Activated CD4-positive, alpha-beta T cell treated with anti-CD3 and anti-CD28 coated beads for 1 hour (primary cell): ENCODE results near the gene DBF4.
"Not testable (repeated sequence)": the region's sequence is repeated elsewhere in the genome, so short reads cannot be mapped to it uniquely, and the experiment has no call there.

Source experiments
- DNase-seq: peaks from one replicate; pipeline ENCODE4 v3.0.0-alpha.2; 2020

Gene DBF4

GRCh38 chr7:87885018-87885417, 8.7 kb downstream of the DBF4 start:
- DNase-seq = no peak

GRCh38 chr7:87886875-87887274, 10.6 kb downstream of the DBF4 start:
- no peak for DNase-seq

- DNase-seq = no peak
Observed at GRCh38 chr7:87895363-87895762, 19.1 kb downstream of the DBF4 start.

GRCh38 chr7:87899255-87899654, 23.0 kb downstream of the DBF4 start:
- DNase-seq = no peak

GRCh38 chr7:87907136-87907906, 31.0 kb downstream of the DBF4 start:
- not testable (repeated sequence) for DNase-seq

- DNase-seq = not testable (repeated sequence)
Observed at GRCh38 chr7:87908814-87909213, 32.5 kb downstream of the DBF4 start.

- no peak for DNase-seq
Observed at GRCh38 chr7:87912121-87912520, 35.8 kb downstream of the DBF4 start.

- no peak for DNase-seq
Observed at GRCh38 chr7:87918740-87919139, 42.4 kb downstream of the DBF4 start.

- DNase-seq = no peak
Observed at GRCh38 chr7:87919875-87920274, 43.6 kb downstream of the DBF4 start.

- DNase-seq = no peak
Observed at GRCh38 chr7:87920578-87920977, 44.3 kb downstream of the DBF4 start.

GRCh38 chr7:87922759-87923395, 46.6 kb downstream of the DBF4 start:
- not testable (repeated sequence) for DNase-seq

- no peak for DNase-seq
Observed at GRCh38 chr7:87926581-87927461, 50.5 kb downstream of the DBF4 start.

- DNase-seq = no peak
Observed at GRCh38 chr7:87933605-87933952, 57.3 kb downstream of the DBF4 start.

GRCh38 chr7:87933953-87934698, 57.8 kb downstream of the DBF4 start, which contains the start of gene ADAM22:
Gene ADAM22 (plus strand): TSS chr7:87934251. CDS start chr7:87934466, 215 bp downstream.
- DNase-seq = peak; percentile 63

- DNase-seq = no peak
Observed at GRCh38 chr7:87934699-87935383, 58.5 kb downstream of the DBF4 start.

GRCh38 chr7:87935384-87935706, 59.1 kb downstream of the DBF4 start:
- no peak for DNase-seq

GRCh38 chr7:87941138-87941537, 64.8 kb downstream of the DBF4 start:
- DNase-seq = no peak

GRCh38 chr7:87944547-87944946, 68.3 kb downstream of the DBF4 start:
- no peak for DNase-seq

- not testable (repeated sequence) for DNase-seq
Observed at GRCh38 chr7:87945926-87946325, 69.6 kb downstream of the DBF4 start.

- no peak for DNase-seq
Observed at GRCh38 chr7:87948371-87948770, 72.1 kb downstream of the DBF4 start.
